Measurements from ENCODE around the gene SEC24B.

DNA sequence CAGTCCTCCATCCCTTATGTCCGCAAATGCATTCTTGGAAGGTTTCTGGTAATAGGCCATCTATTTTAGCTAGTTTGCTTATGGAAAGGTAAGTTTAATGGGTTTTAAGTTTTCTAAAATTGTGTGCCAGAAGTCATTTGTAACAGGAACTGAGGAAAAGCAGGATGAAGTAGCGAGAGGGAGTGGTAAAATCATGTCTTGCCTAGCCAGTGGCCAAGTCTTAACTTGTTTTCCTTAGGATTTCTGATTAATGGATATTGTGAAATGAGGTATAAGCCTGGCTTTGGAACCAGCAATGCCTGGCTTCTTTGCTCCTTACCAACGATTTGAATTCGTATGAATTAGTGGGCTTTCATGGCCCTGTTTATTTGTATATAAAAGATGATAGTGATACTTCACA, 7.3 kb downstream of the SEC24B start:
- TF ChIP-seq POLR2AphosphoS5 (IDR thresholded peaks at IDR 0.05; ENCODE audit: low read depth, low read length) (no peak), TAF1 (IDR thresholded peaks at IDR 0.05; ENCODE audit: borderline replicate concordance, insufficient read depth, low read length) (no peak)
- TF ChIP-seq, protein P1, sequence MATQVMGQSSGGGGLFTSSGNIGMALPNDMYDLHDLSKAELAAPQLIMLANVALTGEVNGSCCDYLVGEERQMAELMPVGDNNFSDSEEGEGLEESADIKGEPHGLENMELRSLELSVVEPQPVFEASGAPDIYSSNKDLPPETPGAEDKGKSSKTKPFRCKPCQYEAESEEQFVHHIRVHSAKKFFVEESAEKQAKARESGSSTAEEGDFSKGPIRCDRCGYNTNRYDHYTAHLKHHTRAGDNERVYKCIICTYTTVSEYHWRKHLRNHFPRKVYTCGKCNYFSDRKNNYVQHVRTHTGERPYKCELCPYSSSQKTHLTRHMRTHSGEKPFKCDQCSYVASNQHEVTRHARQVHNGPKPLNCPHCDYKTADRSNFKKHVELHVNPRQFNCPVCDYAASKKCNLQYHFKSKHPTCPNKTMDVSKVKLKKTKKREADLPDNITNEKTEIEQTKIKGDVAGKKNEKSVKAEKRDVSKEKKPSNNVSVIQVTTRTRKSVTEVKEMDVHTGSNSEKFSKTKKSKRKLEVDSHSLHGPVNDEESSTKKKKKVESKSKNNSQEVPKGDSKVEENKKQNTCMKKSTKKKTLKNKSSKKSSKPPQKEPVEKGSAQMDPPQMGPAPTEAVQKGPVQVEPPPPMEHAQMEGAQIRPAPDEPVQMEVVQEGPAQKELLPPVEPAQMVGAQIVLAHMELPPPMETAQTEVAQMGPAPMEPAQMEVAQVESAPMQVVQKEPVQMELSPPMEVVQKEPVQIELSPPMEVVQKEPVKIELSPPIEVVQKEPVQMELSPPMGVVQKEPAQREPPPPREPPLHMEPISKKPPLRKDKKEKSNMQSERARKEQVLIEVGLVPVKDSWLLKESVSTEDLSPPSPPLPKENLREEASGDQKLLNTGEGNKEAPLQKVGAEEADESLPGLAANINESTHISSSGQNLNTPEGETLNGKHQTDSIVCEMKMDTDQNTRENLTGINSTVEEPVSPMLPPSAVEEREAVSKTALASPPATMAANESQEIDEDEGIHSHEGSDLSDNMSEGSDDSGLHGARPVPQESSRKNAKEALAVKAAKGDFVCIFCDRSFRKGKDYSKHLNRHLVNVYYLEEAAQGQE (IDR thresholded peaks at IDR 0.05; ENCODE audit: insufficient read depth in 1 of 2, low read depth in 2 of 2, low read length in 2 of 2), result no peak

All from PFSK-1 (cell line).